IPS DF 19.7 (cell line): ENCODE data around the gene USP8.
"Not testable (repeated sequence)": the region's sequence is repeated elsewhere in the genome, so short reads cannot be mapped to it uniquely, and the experiment has no call there.

ENCODE experiments used
- DNase-seq: peaks from one replicate; pipeline ENCODE4 v3.0.0-alpha.2; 2013; ENCODE audit warnings: low read depth, low spot score

Gene USP8

DNA sequence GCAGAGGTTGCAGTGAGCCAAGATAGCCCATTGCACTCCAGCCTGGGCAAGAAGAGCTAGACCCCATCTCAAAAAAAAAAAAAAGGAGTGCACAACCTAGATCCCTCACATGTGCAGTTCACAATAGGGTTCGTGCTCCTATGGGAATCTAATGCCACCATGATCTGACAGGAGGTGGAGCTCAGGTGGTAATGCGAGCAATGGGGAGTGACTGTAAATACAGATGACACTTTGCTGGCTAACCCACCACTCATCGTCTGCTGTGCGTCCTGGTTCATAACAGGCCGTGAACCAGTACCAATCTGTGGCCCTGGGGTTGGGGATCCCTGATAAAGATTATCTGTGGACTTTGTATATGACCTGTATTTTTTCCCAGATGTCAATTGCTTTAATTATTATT lies 16.7 kb downstream of the USP8 start:
- DNase-seq, result no peak

DNA sequence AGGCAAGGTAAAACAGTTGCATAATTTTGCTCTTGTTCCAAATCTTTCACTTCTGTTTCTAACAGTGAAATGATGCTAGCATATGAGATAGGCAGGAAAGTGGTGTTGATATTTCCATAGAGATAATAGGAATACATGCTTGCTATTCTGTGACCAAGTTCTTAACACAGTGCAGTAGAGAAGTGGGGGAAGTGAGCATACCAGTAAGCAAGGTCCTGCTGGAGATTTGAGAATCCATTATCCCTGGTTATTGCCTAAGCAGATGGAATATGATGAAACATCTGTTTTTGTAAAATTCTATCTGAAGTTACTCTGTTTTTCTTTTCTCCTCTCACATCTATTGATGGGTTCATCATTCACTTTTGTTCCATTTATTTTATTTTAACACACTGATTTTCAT lies 28.7 kb downstream of the USP8 start:
- DNase-seq, result no peak

DNA sequence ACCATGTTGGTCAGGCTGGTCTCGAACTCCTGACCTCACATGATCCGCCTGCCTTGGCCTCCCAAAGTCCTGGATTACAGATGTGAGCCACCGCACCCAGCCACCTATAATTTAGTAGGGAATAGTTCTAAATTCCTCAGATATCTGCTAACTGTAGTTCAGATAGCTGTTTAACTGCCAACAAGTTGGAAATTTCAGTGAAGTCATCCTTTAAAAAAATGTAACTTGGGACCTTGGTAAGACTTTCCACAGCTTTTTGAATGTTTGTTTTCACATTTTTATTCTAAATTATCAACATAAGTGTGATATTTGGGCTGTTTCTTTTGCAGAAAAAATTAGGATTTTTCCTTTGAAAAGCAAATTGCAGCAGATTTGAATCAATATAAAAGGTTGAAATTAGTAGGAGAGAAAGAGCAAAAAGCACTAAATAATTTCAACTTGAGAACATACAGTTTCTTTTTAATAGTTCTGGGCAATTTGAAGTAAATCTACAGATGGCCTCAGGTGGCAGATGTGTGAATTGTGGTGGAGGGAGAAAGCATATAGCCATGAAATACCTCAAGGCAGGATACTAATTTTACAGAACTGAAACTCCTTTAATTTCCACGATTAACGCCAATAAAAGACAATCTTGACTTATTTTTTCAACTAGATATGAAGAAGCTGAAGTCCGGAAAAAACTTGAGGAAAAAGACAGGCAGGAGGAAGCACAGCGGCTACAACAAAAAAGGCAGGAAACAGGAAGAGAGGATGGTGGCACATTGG lies 34.3 kb downstream of the USP8 start:
- no peak for DNase-seq

DNA sequence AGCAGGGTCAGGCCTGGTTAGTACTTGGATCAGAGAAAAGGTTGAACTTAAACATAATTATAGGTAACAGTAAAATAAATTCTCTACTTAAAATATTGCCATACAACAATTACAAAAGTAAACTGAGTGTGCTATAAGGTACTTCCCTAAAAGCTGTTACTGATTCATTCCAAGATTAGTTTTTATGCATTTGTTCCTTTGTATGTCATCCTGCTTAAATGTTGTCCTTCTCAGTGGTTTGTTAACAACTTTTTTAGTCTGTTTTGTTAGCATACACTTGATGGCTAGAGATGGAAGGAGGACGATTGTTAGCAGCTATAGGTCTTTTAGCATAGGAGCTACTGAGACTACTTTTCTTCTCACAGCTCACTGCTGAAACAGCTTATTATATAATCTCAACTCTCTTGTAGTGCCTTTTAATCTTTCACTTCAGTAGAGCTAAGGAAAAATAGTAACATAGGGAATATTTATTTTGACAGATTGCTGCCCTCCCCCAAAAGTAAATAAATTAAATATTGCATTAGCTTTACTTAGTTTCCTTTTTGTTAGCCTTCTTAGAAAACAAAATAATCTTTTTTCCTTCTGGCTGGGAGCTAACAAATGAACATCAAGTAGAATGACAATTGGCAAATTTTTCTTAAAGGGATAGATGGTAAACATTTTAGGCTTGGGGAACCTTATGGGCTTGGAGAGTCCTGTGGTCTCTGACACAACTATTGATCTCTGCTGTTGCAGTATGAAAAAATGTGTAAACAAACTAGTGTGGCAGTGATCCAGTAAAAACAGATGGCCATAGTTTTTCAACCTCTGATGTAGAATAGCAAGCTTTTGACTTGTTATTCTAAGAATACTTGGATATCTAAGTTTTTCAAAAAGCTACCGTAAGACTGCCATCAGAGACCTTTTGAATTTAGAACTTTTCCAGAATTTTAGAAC lies 39.5 kb downstream of the USP8 start:
- DNase-seq, result no peak

DNA sequence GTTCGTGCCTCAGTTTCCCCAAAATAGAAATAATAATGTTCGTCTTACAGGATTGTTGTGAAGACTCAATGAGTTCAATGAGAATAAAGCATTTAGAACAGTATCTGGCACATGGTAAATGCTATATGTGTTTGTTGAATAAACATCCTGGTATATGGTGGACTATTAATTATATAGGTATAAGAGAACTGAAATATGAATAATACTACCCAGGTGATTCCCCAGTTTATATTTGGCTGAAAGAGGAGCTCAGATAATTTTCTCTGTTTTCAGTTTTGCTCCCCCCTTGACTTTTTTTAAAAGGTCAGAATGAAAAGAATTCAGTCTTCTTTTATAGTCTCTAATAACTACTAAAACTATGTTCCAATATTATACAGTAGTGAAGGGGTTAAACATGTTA lies 46.9 kb downstream of the USP8 start:
- DNase-seq, result no peak

DNA sequence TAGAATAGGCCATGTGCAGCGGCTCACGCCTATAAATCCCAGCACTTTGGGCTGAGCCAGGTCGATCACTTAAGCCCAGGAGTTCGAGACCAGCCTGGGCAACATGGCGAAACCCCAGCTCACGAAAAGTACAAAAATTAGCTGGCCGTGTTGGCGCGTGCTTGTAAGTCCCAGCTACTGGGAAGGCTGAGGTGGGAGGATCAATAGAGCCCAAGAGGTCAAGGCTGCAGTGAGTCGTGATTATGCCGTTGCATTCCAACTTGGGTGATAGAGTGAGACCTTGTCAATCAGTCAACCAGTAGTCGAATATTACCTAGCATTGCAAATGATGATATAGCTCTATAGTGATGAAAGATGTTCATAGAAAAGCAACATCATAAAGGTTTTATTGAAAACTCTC lies 51.9 kb downstream of the USP8 start:
- DNase-seq, result no peak

DNA sequence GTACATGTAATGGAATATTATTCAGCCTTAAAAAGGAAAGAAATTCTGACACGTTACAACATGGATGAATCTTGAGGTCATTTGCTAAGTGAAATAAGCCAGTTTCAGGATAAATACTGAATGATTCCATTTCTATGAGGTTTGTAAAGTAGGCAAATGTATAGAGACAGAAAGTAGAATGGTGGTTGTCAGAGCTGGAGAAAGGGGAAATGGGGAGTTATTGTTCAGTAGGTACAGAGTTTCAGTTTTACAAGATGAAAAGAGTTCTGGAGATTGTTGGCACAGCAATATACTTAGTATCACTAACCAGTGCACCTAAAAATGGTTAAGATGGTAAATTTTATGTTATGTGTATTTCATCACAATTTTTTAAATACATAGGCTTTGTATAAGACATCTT lies 60.6 kb downstream of the USP8 start:
- no peak for DNase-seq

DNA sequence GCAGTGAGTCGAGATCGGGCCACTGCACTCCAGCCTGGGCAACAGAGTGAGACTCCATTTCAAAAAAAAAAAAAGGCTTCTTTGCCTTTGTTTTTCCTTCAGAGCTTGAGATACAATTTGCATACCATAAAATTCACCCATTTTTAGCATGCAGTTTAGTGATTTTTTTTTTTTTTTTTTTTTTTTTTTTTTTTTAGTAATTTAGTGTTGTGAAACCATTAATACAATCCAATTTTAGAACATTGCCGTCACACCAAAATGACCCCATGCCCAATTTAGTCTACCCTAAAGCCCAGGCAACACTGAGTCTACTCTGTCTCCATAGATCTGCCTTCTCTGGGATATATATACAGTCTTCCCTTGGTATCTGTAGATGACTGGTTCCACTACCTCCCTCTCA lies 61.2 kb downstream of the USP8 start:
- DNase-seq, result no peak

DNA sequence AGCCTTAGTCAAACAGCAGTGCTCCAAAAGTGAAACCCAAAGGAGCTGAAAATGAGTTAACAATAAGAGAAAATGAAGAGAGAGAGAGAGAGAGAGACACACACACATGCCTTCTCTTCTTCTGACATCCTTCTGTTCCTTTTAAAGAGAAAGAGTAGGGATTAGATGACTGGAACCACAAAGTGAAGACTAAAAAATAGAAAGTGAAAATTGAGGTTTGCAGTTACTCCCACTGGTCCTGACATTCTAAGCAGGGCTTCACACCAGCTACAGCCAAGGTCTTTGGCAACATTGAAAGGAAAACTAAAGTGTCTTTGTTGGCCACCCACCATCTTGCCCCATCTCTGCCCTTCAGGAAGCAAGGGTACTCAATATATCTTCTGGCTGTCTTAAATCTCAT lies 63.1 kb downstream of the USP8 start:
- DNase-seq, result no peak

DNA sequence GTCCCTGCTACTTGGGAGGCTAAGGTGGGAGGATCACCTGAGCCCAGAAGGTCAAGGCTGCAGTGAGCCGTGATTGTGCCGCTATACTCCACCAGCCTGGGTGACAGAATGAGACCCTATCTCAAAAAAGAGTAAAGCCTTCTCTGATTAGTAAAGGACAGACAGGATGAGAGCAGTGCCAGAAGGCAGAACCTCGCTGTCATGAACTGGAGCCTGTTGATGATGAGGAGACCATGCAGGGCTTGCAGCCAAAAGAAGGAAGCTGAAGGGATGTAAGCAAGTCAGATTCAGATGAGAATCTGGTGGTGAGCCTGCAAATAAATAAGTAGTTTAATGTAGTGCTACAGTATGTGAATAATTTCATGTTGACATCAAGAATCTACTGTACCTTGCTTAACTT lies 69.4 kb downstream of the USP8 start:
- DNase-seq, result no peak

DNA sequence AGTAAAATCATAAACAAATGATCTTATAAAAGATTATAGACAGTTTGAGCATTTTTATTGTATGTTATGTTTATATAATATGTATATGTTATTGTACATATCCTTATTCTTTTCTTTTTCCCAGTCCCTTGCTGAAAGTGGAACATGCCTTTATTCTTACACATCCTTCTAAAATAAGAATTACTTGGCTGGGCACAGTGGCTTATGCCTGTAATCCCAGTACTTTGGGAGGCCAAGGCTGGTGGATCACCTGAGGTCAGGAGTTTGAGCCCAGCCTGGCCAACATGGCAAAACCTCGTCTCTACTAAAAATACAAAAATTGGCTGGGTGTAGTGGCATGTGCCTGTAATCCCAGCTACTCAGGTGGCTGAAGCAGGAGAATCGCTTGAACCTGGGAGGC lies 70.3 kb downstream of the USP8 start:
- not testable (repeated sequence) for DNase-seq

DNA sequence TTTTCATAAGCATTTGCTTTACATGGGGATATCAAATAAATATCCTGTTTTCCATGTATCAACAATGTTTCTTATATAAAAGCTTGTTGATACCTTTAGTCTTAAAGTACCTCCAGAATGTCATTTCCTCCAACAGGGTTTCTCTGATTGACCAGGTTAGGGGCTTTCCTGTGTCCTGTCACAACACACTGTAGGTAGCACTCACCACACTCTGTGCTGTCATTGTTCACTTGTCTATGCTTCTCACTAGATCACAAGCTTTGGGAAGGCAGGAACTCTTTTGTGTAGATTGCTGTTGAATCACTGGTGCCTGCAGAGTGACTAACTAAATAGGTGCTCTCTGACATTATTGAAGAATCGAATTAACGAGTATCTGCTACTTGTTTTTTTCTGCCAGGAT lies 72.5 kb downstream of the USP8 start:
- no peak for DNase-seq

DNA sequence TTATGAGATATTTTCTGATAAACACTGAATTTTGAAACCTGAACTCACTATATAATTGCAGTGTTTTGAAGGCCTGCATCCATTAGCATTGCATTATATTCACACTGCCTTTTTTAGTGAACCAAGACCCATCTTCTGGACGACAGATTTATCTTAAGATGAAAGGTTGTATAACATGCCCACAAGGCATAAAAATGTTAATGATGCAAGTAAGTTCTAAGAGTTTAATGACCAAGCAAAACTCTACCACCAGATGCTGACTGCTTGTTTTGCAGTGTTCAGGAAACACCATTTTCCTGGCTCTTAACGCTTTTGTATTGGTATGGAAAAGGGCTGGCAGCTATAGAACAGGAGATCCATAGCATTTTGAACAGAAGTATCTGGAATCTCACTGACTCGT lies 76.1 kb downstream of the USP8 start:
- no peak for DNase-seq

DNA sequence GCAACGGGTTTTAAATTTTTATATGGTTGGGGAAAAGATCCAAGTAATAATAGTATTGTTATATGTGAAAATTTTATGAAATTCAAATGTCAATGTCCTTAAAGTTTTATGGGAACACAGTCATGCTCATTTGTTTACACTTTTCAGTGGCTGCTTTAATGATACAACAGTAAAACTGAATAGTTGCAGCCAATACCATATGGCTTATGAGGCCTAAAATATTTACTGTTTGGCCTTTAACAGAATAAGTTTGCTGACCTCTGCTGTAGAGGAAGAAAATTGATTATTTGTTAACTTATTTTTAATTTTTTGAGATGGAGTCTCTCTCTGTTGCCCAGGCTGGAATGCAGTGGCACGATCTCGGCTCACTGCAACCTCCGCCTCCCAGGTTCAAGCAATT lies 77.6 kb downstream of the USP8 start:
- DNase-seq, result no peak

DNA sequence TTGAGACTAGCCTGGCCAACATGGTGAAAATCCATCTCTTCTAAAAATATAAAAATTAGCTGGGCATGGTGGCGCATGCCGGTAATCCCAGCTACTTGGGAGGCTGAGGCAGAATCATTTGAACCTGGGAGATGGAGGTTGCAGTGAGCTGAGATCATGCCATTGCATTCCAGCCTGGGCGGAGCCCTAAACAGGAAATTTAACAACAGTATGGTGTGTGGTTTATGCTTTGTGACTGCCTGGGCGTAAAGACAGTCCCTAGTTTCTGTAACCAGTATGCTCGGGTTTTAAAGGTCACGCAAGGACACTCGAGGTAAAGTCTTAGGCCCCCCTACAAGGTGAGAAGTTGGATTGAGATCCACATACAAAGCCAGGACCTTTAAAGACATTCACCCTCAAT lies 78.9 kb downstream of the USP8 start:
- DNase-seq, result no peak

DNA sequence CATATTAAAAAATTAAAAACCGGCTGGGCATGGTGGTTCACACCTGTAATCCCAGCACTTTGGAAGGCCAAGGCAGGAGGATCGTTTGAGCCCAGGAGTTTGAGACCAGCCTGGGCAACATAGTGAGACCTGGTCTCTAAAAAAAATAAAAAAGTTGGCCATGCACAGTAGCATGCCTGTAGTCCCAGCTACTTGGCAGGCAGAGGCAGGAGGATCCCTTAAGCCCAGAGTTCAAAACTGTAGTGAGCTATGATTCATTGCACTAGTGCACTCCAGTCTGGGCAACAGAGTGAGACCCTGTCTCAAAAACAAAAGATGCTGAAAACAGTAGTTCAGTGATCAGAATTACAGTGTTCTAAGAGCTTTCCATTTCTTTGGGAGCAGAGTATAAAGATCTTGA lies 81.5 kb downstream of the USP8 start:
- not testable (repeated sequence) for DNase-seq

DNA sequence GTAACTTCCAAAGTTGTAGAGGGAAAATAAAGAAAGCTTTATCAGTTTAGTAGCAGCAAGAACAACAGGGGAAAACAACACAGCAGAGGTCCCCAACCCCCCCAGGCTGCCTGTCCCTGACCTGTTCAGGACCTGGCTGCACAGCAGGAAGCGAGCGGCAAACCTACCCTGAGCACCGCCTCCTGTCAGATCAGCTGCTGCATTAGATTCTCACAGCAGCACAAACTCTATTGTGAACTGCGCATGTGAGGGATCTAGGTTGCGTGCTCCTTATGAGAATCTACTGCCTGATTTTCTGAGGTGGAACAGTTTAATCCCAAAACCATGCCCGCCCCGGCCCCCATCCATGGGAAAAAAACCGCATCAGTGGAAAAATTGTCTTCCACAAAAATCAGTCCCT lies 81.9 kb downstream of the USP8 start:
- no peak for DNase-seq

DNA sequence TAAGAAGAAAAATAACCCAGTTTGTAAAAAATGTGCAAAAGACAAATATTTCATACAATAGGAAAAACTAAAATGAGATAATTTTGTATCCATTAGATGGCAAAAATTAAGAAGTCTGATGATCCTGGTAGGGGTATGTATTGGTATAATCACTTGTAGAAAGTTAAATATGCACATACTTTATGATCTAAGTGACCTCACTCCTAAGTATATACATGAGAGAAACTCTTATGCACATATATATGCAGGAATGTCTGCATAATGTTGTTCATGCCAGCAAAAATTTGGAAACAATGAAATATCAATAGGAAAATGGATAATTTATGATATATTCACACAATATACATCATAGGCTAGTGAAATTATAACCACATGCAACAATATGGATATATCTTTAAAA lies 88.8 kb downstream of the USP8 start:
- DNase-seq, result no peak

DNA sequence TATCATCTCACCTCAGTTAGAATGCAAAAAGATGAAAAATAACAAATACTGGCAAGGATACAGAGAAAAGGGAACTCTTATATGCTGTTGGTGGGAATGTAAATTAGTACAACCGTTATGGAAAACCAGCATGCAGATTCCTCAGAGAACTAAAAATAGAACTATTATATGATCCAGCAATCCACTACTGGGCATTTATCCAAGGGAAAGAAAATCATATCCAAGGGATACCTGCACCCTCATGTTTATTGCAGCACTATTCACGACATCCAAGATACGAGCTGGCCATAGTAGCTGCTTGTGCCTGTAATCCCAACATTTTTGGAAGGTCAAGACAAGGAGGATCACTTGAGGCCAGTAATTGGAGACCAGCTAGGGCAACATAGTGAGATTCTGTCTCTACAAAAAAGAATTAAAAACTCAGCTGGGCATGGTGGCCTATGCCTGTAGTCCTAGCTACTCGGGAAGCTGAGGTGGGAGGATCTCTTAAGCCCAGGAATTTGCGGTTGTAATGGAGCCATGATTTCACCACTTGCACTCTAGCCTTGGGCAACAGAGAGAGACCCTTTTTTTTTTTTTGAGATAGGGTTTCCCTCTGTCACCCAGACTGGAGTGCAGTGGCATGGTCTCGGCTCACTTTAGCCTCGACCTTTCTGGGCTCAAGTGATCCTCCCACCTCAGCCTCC lies 95.7 kb downstream of the USP8 start:
- no peak for DNase-seq

DNA sequence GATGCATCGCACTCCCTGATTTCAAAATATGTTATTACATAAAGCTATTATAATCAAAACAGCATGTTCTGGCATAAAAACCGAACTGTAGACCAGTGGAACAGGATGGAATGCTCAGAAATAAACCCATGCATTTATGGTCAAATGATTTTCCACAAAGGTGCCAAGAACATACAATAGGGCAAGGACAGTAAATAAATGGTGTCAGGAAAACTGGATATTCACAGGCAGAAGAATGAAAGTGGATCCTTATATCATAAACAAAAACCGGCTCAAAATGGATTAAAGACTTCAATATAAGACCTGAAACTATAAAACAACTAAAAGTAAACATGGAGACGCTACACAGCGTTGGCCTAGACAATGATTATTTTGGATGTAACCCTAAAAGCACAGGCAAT lies 99.6 kb downstream of the USP8 start:
- no peak for DNase-seq

DNA sequence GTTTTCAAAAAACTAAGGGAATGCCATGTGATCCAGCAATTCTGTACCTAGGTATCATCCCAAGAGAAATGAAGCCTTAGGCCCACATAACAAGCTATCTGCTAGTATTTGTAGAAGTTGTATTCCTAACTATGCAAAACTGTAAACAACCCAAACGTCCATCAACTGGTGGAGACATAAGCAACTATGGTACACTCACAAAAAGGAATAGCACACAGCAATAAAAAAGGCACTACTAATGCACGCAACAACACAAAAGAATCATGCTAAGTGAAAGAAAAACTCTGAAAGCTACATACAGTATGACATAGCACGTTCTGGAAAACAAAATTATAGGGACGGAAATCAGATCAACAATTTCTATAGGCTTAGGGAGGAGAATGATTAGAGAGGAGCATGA lies 107.0 kb downstream of the USP8 start:
- no peak for DNase-seq

DNA sequence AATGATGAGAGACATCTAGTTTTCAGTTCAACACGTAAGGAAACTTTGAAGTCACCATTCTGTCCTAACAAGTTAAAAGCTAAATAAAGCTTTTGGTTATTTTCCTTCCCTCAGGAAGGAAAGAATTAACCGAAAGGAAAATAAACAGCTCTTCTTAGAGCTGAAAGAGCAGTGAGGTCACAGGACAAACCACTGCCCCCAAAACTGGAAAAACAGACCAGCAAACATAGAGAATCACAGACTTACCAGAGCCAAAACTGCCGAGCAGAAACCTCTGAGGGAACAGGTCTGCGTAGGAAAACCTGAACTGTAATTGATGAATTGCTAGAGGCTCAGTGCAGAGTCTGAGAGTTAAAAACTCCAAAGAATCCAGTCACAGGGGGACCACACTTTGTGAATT lies 107.6 kb downstream of the USP8 start:
- DNase-seq, result no peak

DNA sequence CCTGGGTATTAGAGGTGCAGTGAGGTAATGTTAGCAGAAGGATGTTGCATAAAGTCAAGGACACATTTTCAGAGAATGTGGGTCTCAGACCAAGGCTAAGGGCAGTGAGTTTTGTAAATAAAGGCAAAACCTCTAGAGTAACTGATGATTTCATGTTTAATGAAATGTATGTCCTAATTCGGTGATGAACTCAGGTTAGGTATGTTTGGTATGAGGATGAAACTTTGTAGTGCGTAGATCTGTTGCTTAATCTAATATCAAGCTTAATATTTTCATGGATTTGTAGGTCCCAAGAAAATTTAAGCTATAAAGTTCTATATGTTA lies 118.6 kb downstream of the USP8 start:
- DNase-seq, result no peak
